ENCODE data around the gene SCGB1D1.

The SCGB1D1 gene

DNA sequence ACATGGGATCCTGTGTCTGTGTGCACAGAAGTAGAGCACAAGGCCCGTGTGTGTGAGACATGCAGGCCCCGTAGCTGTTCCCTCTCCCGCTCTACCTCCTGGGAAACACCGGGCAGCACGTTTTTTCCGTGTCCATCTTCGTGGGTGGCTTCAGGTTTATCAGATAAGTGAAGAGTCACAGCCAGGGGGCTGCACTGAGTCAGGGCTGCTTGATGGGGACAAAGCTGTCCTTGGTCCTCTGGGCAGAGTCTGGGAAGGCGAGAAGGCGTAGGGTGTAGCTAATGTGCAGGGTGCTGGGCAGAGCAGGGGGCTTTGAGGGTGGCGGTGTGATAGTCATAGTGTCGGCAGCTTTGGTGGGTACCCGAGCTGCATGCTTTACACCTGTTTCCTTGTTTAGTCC lies 42.5 kb upstream of the SCGB1D1 start:
- TF ChIP-seq FOXP2 (optimal IDR thresholded peaks at IDR 0.05; ENCODE audit: borderline replicate concordance, extremely low read depth, extremely low read length, insufficient read depth) = no peak
- TF ChIP-seq SIN3A (IDR thresholded peaks at IDR 0.05; ENCODE audit: borderline replicate concordance, insufficient read depth, low read length) = no peak
- TF ChIP-seq TAF1 (IDR thresholded peaks at IDR 0.05; ENCODE audit: borderline replicate concordance, insufficient read depth, low read length) = no peak
- TF ChIP-seq POLR2AphosphoS5 (IDR thresholded peaks at IDR 0.05; ENCODE audit: low read depth, low read length) = no peak
- TF ChIP-seq, protein P1, sequence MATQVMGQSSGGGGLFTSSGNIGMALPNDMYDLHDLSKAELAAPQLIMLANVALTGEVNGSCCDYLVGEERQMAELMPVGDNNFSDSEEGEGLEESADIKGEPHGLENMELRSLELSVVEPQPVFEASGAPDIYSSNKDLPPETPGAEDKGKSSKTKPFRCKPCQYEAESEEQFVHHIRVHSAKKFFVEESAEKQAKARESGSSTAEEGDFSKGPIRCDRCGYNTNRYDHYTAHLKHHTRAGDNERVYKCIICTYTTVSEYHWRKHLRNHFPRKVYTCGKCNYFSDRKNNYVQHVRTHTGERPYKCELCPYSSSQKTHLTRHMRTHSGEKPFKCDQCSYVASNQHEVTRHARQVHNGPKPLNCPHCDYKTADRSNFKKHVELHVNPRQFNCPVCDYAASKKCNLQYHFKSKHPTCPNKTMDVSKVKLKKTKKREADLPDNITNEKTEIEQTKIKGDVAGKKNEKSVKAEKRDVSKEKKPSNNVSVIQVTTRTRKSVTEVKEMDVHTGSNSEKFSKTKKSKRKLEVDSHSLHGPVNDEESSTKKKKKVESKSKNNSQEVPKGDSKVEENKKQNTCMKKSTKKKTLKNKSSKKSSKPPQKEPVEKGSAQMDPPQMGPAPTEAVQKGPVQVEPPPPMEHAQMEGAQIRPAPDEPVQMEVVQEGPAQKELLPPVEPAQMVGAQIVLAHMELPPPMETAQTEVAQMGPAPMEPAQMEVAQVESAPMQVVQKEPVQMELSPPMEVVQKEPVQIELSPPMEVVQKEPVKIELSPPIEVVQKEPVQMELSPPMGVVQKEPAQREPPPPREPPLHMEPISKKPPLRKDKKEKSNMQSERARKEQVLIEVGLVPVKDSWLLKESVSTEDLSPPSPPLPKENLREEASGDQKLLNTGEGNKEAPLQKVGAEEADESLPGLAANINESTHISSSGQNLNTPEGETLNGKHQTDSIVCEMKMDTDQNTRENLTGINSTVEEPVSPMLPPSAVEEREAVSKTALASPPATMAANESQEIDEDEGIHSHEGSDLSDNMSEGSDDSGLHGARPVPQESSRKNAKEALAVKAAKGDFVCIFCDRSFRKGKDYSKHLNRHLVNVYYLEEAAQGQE (IDR thresholded peaks at IDR 0.05; ENCODE audit: insufficient read depth in 1 of 2, low read depth in 2 of 2, low read length in 2 of 2) = no peak

DNA sequence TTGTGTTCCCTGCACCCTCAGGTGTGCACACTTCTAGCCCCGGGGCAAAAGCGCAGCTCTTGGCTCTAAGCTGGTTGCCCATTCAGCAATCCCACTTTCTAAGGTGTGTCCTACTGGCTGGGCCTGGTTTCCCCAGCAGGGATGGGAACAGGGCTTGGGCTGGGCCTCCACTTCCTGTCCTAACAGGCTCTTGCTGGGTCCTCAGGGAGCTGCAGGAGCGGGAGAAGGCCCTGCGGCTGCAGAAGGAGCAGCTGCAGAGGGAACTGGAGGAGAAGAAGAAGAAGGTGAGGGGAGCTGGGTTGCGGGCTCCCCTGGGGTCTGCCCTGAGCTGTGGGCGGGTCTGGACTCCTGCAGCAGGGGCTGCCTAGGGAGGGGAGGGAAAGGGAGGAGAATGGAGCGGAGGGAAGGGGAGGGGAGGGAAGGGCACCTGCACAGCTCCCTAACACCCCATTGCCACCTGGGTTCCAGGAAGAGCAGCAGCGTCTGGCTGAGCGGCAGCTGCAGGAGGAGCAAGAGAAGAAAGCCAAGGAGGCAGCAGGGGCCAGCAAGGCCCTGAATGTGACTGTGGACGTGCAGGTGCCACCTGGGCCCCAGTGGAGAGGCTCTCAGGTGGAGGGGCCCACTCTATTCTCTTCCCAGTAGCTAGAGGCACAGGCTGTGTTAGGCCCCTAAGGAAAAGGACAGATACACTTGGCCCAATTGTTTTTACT lies 41.6 kb upstream of the SCGB1D1 start:
- TF ChIP-seq POLR2AphosphoS5 (IDR thresholded peaks at IDR 0.05; ENCODE audit: low read depth, low read length) = no peak
- TF ChIP-seq, protein P1 (IDR thresholded peaks at IDR 0.05; ENCODE audit: insufficient read depth in 1 of 2, low read depth in 2 of 2, low read length in 2 of 2) = no peak
- TF ChIP-seq TAF1 (IDR thresholded peaks at IDR 0.05; ENCODE audit: borderline replicate concordance, insufficient read depth, low read length) = no peak
- TF ChIP-seq FOXP2 (optimal IDR thresholded peaks at IDR 0.05; ENCODE audit: borderline replicate concordance, extremely low read depth, extremely low read length, insufficient read depth) = no peak

GRCh38 chr11:62149986-62150886 lies 39.8 kb upstream of the SCGB1D1 start:
- TF ChIP-seq TAF1 (IDR thresholded peaks at IDR 0.05; ENCODE audit: borderline replicate concordance, insufficient read depth, low read length) = no peak
- no peak for TF ChIP-seq FOXP2 (optimal IDR thresholded peaks at IDR 0.05; ENCODE audit: borderline replicate concordance, extremely low read depth, extremely low read length, insufficient read depth)
- no peak for TF ChIP-seq POLR2AphosphoS5 (IDR thresholded peaks at IDR 0.05; ENCODE audit: low read depth, low read length)
- TF ChIP-seq SIN3A (IDR thresholded peaks at IDR 0.05; ENCODE audit: borderline replicate concordance, insufficient read depth, low read length) = no peak
- TF ChIP-seq, protein P1 (IDR thresholded peaks at IDR 0.05; ENCODE audit: insufficient read depth in 1 of 2, low read depth in 2 of 2, low read length in 2 of 2) = no peak

GRCh38 chr11:62150887-62151736 lies 38.9 kb upstream of the SCGB1D1 start:
- TF ChIP-seq FOXP2 (optimal IDR thresholded peaks at IDR 0.05; ENCODE audit: borderline replicate concordance, extremely low read depth, extremely low read length, insufficient read depth) (no peak), SIN3A (IDR thresholded peaks at IDR 0.05; ENCODE audit: borderline replicate concordance, insufficient read depth, low read length) (no peak), TAF1 (IDR thresholded peaks at IDR 0.05; ENCODE audit: borderline replicate concordance, insufficient read depth, low read length) (no peak), POLR2AphosphoS5 (IDR thresholded peaks at IDR 0.05; ENCODE audit: low read depth, low read length) (no peak)
- TF ChIP-seq, protein P1 (IDR thresholded peaks at IDR 0.05; ENCODE audit: insufficient read depth in 1 of 2, low read depth in 2 of 2, low read length in 2 of 2) = no peak

All from PFSK-1 (cell line).